Measurements from ENCODE around the gene ZFP36L2. TPM values are rescaled to one million over a fixed set of nuclear protein-coding genes. Genes with fewer than 3 reads are reported as not detected.

The ZFP36L2 gene
- total and polyA plus RNA-seq, 2 experiments from 2014 or later = 37.9 to 38.4 TPM

- TF ChIP-seq CREB1 (CRISPR knock-in tag; IDR thresholded peaks at IDR 0.05; ENCODE audit: low read depth) = no peak
- no peak for TF ChIP-seq JUNB (IDR thresholded peaks at IDR 0.05; ENCODE audit: unreplicated experiment)
- no peak for TF ChIP-seq REST (IDR thresholded peaks at IDR 0.05; ENCODE audit: unreplicated experiment)
- TF ChIP-seq EZH2 (IDR thresholded peaks at IDR 0.05; ENCODE audit: low read depth, unreplicated experiment) = no peak
- TF ChIP-seq ZNF331 (CRISPR knock-in tag; IDR thresholded peaks at IDR 0.05; ENCODE audit: low read depth) = no peak
- no peak for TF ChIP-seq POLR2AphosphoS5 (IDR thresholded peaks at IDR 0.05; ENCODE audit: low read depth)
- no peak for TF ChIP-seq EZH2phosphoT487 (IDR thresholded peaks at IDR 0.05; ENCODE audit: unreplicated experiment)
Measured at GRCh38 chr2:43206602-43207001, 19.8 kb downstream of the ZFP36L2 start (continued).

GRCh38 chr2:43203373-43203772 lies 23.0 kb downstream of the ZFP36L2 start:
- Mint-ChIP-seq H3K36me3 (ENCODE audit: low read depth) (no peaks in the 10 kb centered on the region), H3K4me3 (no peak overlapping the region), H3K27me3 (ENCODE audit: insufficient read depth, low read depth, poor library complexity) (peaks cover 23% of the 10 kb centered on the region), H3K4me1 (peaks cover 14% of the 10 kb centered on the region), H3K9me3 (no peaks in the 10 kb centered on the region), H3K27ac (no peak overlapping the region)
- H3F3A ChIP-seq (replicated peaks; ENCODE audit: low read depth) = no peaks in the 10 kb centered on the region
- no peaks in the 10 kb centered on the region for H3K79me2 ChIP-seq (replicated peaks; ENCODE audit: insufficient read depth)
- no peaks in the 10 kb centered on the region for H3K36me3 ChIP-seq (ENCODE audit: insufficient read depth)
- H3K4me1 ChIP-seq (ENCODE audit: insufficient read depth) = peaks cover 7% of the 10 kb centered on the region; the same call in 1 of the 2 replicates
- H3K4me3 ChIP-seq = no peak overlapping the region
- no peak overlapping the region for H3K4me2 ChIP-seq
- H3K27me3 ChIP-seq (ENCODE audit: insufficient read depth) = no peaks in the 10 kb centered on the region
- DNase-seq (ENCODE audit: low spot score) = no peak
- ATAC-seq = no peak
- no peaks in the 10 kb centered on the region for H4K20me1 ChIP-seq (replicated peaks; ENCODE audit: insufficient read depth)
- H3K27ac ChIP-seq (ENCODE audit: low read depth) = no peak overlapping the region
- no peaks in the 10 kb centered on the region for H3K9me2 ChIP-seq (ENCODE audit: insufficient read depth)
- H2AFZ ChIP-seq = no peak overlapping the region
- TF ChIP-seq EZH2 (IDR thresholded peaks at IDR 0.05; ENCODE audit: low read depth, unreplicated experiment) = no peak
- TF ChIP-seq ETS1 (IDR thresholded peaks at IDR 0.05) = no peak
- TF ChIP-seq ZNF462 (CRISPR knock-in tag; IDR thresholded peaks at IDR 0.05) = no peak
- TF ChIP-seq CREB1 (CRISPR knock-in tag; IDR thresholded peaks at IDR 0.05; ENCODE audit: low read depth) = no peak
- no peak for TF ChIP-seq NANOG (IDR thresholded peaks at IDR 0.05; ENCODE audit: borderline replicate concordance)
- TF ChIP-seq JUNB (IDR thresholded peaks at IDR 0.05; ENCODE audit: unreplicated experiment) = no peak
- no peak for TF ChIP-seq STAT1 (IDR thresholded peaks at IDR 0.05; ENCODE audit: unreplicated experiment)
- no peak for TF ChIP-seq REST (IDR thresholded peaks at IDR 0.05; ENCODE audit: unreplicated experiment)
- no peak for TF ChIP-seq POLR2AphosphoS5 (IDR thresholded peaks at IDR 0.05; ENCODE audit: low read depth)

All from GM23338 (cell line).